Neural progenitor cell (in vitro differentiated cells): ENCODE data around the gene NEURL1B. TPM values are rescaled to one million over a fixed set of nuclear protein-coding genes. Genes with fewer than 3 reads are reported as not detected.

ENCODE experiments used
- DNase-seq: peaks from one replicate; pipeline ENCODE4 v3.0.0-alpha.2; 2016; ENCODE audit warnings: low spot score
- H2AFZ ChIP-seq: fragments of 200-600 bp; sonication (generic); replicated peaks from 2 replicates; pipeline ENCODE4 v1.6.1; 2016; ENCODE audit warnings: antibody characterized with exemption
- H3F3A ChIP-seq: fragments of 200-600 bp; sonication (generic); 2 replicates; pipeline ENCODE4 v1.6.1; 2016; ENCODE audit warnings: antibody characterized with exemption, low read depth
- H3K27ac ChIP-seq: fragments of 200-600 bp; sonication (generic); 2 replicates; pipeline ENCODE4 v1.5.1; 2016; ENCODE audit warnings: mild to moderate bottlenecking
- H3K27me3 ChIP-seq: fragments of 200-600 bp; sonication (generic); 2 replicates; pipeline ENCODE4 v1.6.1; 2016; ENCODE audit warnings: mild to moderate bottlenecking, moderate library complexity
- H3K36me3 ChIP-seq: fragments of 200-600 bp; sonication (generic); 2 replicates; pipeline ENCODE4 v1.5.1; 2016
- H3K4me1 ChIP-seq: fragments of 200-600 bp; sonication (generic); 2 replicates; pipeline ENCODE4 v1.6.1; 2016; ENCODE audit warnings: mixed run types
- H3K4me2 ChIP-seq: fragments of 200-600 bp; sonication (generic); 2 replicates; pipeline ENCODE4 v1.6.1; 2016
- H3K4me3 ChIP-seq: fragments of 200-600 bp; sonication (generic); 2 replicates; pipeline ENCODE4 v1.5.1; 2016
- H3K79me2 ChIP-seq: fragments of 200-600 bp; sonication (generic); 2 replicates; pipeline ENCODE4 v1.6.1; 2016; ENCODE audit warnings: low read depth
- H3K9ac ChIP-seq: fragments of 200-600 bp; sonication (generic); 2 replicates; pipeline ENCODE4 v1.6.1; 2016
- H3K9me3 ChIP-seq: fragments of 200-600 bp; sonication (generic); 2 replicates; pipeline ENCODE4 v1.5.1; 2016; ENCODE audit warnings: low read depth
- H4K20me1 ChIP-seq: fragments of 200-600 bp; sonication (generic); 2 replicates; pipeline ENCODE4 v1.6.1; 2016; ENCODE audit warnings: low read depth
- H3K27ac Mint-ChIP-seq: 3 replicates; pipeline ENCODE4 v1.8.0; 2021; ENCODE audit warnings: mixed read lengths
- H3K27me3 Mint-ChIP-seq: 2 replicates; pipeline ENCODE4 v1.8.0; 2022; ENCODE audit warnings: low read depth, mild to moderate bottlenecking, inconsistent platforms, moderate library complexity, mixed read lengths; ENCODE audit not compliant: insufficient read depth
- H3K36me3 Mint-ChIP-seq: 3 replicates; pipeline ENCODE4 v1.8.0; 2021; ENCODE audit warnings: mixed read lengths
- H3K4me1 Mint-ChIP-seq: 3 replicates; pipeline ENCODE4 v1.8.0; 2021; ENCODE audit warnings: mixed read lengths
- H3K4me3 Mint-ChIP-seq: 3 replicates; pipeline ENCODE4 v1.8.0; 2021; ENCODE audit warnings: mild to moderate bottlenecking, moderate library complexity, mixed read lengths
- H3K9me3 Mint-ChIP-seq: 3 replicates; pipeline ENCODE4 v1.8.0; 2020; ENCODE audit warnings: mixed read lengths
- CTCF ChIP-seq: fragments of 200-600 bp; sonication (generic); IDR thresholded peaks from 2 replicates; pipeline ENCODE4 v1.5.1; 2017; ENCODE audit warnings: antibody characterized with exemption, mild to moderate bottlenecking
- EZH2 ChIP-seq: fragments of 200-600 bp; sonication (generic); IDR thresholded peaks from 2 replicates; pipeline ENCODE4 v1.6.1; 2017; ENCODE audit warnings: antibody characterized with exemption, mild to moderate bottlenecking, moderate library complexity
- EZH2phosphoT487 ChIP-seq: fragments of 200-600 bp; sonication (generic); IDR thresholded peaks from 2 replicates; pipeline ENCODE4 v1.6.1; 2017; ENCODE audit warnings: antibody characterized with exemption
- total RNA-seq: library from RNA; depleted of rRNA; stranded (reverse); fragments of >200 nt; gene quantifications from 2 replicates; pipeline ENCODE4 v1.2.3, GENCODE V29; 2015; ENCODE audit warnings: low replicate concordance

Gene NEURL1B
- total RNA-seq, 1 donor from 2014 or later, result 12.1 TPM

GRCh38 chr5:172697123-172698121, 56.4 kb downstream of the NEURL1B start:
- Mint-ChIP-seq H3K4me3 (peak overlapping the region; percentile 55), H3K36me3 (no peaks in the 10 kb centered on the region), H3K9me3 (no peaks in the 10 kb centered on the region), H3K27ac (peak overlapping the region; percentile 66), H3K4me1 (peaks cover 59% of the 10 kb centered on the region), H3K27me3 (peaks cover 15% of the 10 kb centered on the region)
- peak overlapping the region; percentile 22 for H3K4me3 ChIP-seq
- TF ChIP-seq CTCF, result peak; percentile 95
- TF ChIP-seq EZH2, result no peak
- TF ChIP-seq EZH2phosphoT487, result no peak
- peak; percentile 89 for DNase-seq
- H3K9me3 ChIP-seq, result no peaks in the 10 kb centered on the region
- peaks cover 35% of the 10 kb centered on the region for H3K4me1 ChIP-seq
- peaks cover 4% of the 10 kb centered on the region for H4K20me1 ChIP-seq
- H2AFZ ChIP-seq, result peak overlapping the region; percentile 99
- H3K27ac ChIP-seq, result no peak overlapping the region
- no peaks in the 10 kb centered on the region for H3K36me3 ChIP-seq
- H3K4me2 ChIP-seq, result peak overlapping the region; percentile 73
- H3K9ac ChIP-seq, result no peak overlapping the region
- H3K79me2 ChIP-seq, result no peaks in the 10 kb centered on the region
- peaks cover 52% of the 10 kb centered on the region for H3K27me3 ChIP-seq
- H3F3A ChIP-seq, result peaks cover 6% of the 10 kb centered on the region

GRCh38 chr5:172699423-172699822, 58.4 kb downstream of the NEURL1B start:
- H3K4me3 ChIP-seq, result no peak overlapping the region
- peaks cover 34% of the 10 kb centered on the region for H3K4me1 ChIP-seq
- no peaks in the 10 kb centered on the region for H3K79me2 ChIP-seq
- Mint-ChIP-seq H3K36me3 (no peaks in the 10 kb centered on the region), H3K9me3 (no peaks in the 10 kb centered on the region), H3K27ac (no peak overlapping the region), H3K27me3 (peaks cover 14% of the 10 kb centered on the region), H3K4me1 (peaks cover 47% of the 10 kb centered on the region), H3K4me3 (no peak overlapping the region)
- H3K4me2 ChIP-seq, result no peak overlapping the region
- no peak overlapping the region for H3K27ac ChIP-seq
- peaks cover 60% of the 10 kb centered on the region for H3K27me3 ChIP-seq
- no peak overlapping the region for H2AFZ ChIP-seq
- TF ChIP-seq EZH2, result no peak
- TF ChIP-seq CTCF, result no peak
- no peak for TF ChIP-seq EZH2phosphoT487
- H4K20me1 ChIP-seq, result peaks cover 4% of the 10 kb centered on the region
- DNase-seq, result no peak
- no peaks in the 10 kb centered on the region for H3K36me3 ChIP-seq
- H3K9me3 ChIP-seq, result no peaks in the 10 kb centered on the region
- H3F3A ChIP-seq, result peaks cover 6% of the 10 kb centered on the region
- no peak overlapping the region for H3K9ac ChIP-seq

GRCh38 chr5:172699999-172700364, 58.9 kb downstream of the NEURL1B start:
- H3K4me3 Mint-ChIP-seq, result peak overlapping the region; percentile 52
- no peaks in the 10 kb centered on the region for H3K36me3 Mint-ChIP-seq
- H3K4me2 ChIP-seq, result peak overlapping the region; percentile 65
- no peaks in the 10 kb centered on the region for H3K36me3 ChIP-seq
- DNase-seq, result no peak
- H3K27me3 Mint-ChIP-seq, result peaks cover 16% of the 10 kb centered on the region
- no peaks in the 10 kb centered on the region for H3K9me3 Mint-ChIP-seq
- H3K4me3 ChIP-seq, result peak overlapping the region; percentile 40
- peaks cover 28% of the 10 kb centered on the region for H3K4me1 ChIP-seq
- no peak overlapping the region for H2AFZ ChIP-seq
- no peaks in the 10 kb centered on the region for H3K9me3 ChIP-seq
- H4K20me1 ChIP-seq, result peaks cover 4% of the 10 kb centered on the region
- no peak overlapping the region for H3K9ac ChIP-seq
- peaks cover 41% of the 10 kb centered on the region for H3K4me1 Mint-ChIP-seq
- no peak for TF ChIP-seq CTCF
- TF ChIP-seq EZH2, result no peak
- no peak for TF ChIP-seq EZH2phosphoT487
- no peaks in the 10 kb centered on the region for H3K79me2 ChIP-seq
- peaks cover 60% of the 10 kb centered on the region for H3K27me3 ChIP-seq
- H3F3A ChIP-seq, result peaks cover 6% of the 10 kb centered on the region
- no peak overlapping the region for H3K27ac Mint-ChIP-seq
- no peak overlapping the region for H3K27ac ChIP-seq
